ENCODE results near the gene SAMSN1. TPM values are rescaled to one million over a fixed set of nuclear protein-coding genes. Genes with fewer than 3 reads are reported as not detected.

Gene SAMSN1
- polyA plus RNA-seq, 1 donor (not counting 4 experiments of a cell fraction or from before 2014, with no cell fraction given): not detected

DNA sequence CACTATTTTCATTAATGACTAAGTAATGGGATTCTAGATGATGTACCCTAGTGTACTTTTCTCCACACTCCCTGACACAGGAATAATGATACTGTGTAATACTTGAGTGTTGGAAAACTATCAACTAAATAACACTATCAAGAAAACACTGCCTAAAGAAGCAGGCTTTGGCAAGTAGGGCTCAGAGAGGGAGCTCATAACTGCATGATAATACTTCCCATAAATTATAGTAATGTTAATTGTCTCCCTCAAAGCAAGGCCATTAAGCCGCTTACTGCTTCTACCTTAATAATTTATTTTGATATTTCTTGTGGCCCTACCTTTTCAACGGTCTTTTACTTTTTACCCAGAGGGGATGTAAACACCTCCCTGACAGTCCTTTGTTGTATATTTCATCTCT is 69.0 kb downstream of the SAMSN1 start:
- H3K4me3 ChIP-seq (ENCODE audit: control insufficient read depth in 2 of 3, extremely low read depth in 1 of 3, insufficient read depth in 2 of 3, low read depth in 1 of 3, low read length in 3 of 3): no peak overlapping the region
- no peaks in the 10 kb centered on the region for H4K20me1 ChIP-seq (ENCODE audit: control insufficient read depth, extremely low read depth, insufficient read depth, low read length)
- H3K4me1 ChIP-seq (ENCODE audit: control insufficient read depth, extremely low read depth, insufficient read depth, low read length): no peaks in the 10 kb centered on the region
- no peaks in the 10 kb centered on the region for H3K79me2 ChIP-seq (ENCODE audit: control insufficient read depth, insufficient read depth, low read length)
- no peaks in the 10 kb centered on the region for H3K9me1 ChIP-seq (ENCODE audit: control insufficient read depth, extremely low read depth, insufficient read depth, low read length)
- no peak for DNase-seq (ENCODE audit: low read depth, low spot score)
- FAIRE-seq: no peak
- TF ChIP-seq EZH2 (IDR thresholded peaks at IDR 0.05; ENCODE audit: low read length): no peak
- TF ChIP-seq, protein P1, sequence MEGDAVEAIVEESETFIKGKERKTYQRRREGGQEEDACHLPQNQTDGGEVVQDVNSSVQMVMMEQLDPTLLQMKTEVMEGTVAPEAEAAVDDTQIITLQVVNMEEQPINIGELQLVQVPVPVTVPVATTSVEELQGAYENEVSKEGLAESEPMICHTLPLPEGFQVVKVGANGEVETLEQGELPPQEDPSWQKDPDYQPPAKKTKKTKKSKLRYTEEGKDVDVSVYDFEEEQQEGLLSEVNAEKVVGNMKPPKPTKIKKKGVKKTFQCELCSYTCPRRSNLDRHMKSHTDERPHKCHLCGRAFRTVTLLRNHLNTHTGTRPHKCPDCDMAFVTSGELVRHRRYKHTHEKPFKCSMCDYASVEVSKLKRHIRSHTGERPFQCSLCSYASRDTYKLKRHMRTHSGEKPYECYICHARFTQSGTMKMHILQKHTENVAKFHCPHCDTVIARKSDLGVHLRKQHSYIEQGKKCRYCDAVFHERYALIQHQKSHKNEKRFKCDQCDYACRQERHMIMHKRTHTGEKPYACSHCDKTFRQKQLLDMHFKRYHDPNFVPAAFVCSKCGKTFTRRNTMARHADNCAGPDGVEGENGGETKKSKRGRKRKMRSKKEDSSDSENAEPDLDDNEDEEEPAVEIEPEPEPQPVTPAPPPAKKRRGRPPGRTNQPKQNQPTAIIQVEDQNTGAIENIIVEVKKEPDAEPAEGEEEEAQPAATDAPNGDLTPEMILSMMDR (optimal IDR thresholded peaks at IDR 0.05 in 1 of 3, IDR thresholded peaks at IDR 0.05 in 1 of 3, conservative IDR thresholded peaks at IDR 0.05 in 1 of 3; ENCODE audit: extremely low read depth in 1 of 3, insufficient read depth in 2 of 3, low read length in 3 of 3): no peak
- H3K9ac ChIP-seq (ENCODE audit: control insufficient read depth, extremely low read depth, insufficient read depth, low read length): no peak overlapping the region
- H3K4me2 ChIP-seq (ENCODE audit: control insufficient read depth, extremely low read depth, insufficient read depth, low read depth, low read length): no peak overlapping the region
- no peaks in the 10 kb centered on the region for H3K27me3 ChIP-seq (ENCODE audit: control insufficient read depth, extremely low read depth, insufficient read depth, low read length)
- no peaks in the 10 kb centered on the region for H3K36me3 ChIP-seq (ENCODE audit: control insufficient read depth in 2 of 2, extremely low read depth in 1 of 2, insufficient read depth in 2 of 2, low read length in 2 of 2)
- no peak overlapping the region for H2AFZ ChIP-seq (ENCODE audit: control insufficient read depth, low read length)
- no peaks in the 10 kb centered on the region for H3K9me3 ChIP-seq (ENCODE audit: control insufficient read depth, low read depth, low read length)
- dilution Hi-C loops (cut with MboI; ENCODE audit: extremely low pct_ligation_motif_present, low sequenced_read_pairs): no loop called here
- H3K27ac ChIP-seq (ENCODE audit: control insufficient read depth, insufficient read depth, low read length): no peak overlapping the region

DNA sequence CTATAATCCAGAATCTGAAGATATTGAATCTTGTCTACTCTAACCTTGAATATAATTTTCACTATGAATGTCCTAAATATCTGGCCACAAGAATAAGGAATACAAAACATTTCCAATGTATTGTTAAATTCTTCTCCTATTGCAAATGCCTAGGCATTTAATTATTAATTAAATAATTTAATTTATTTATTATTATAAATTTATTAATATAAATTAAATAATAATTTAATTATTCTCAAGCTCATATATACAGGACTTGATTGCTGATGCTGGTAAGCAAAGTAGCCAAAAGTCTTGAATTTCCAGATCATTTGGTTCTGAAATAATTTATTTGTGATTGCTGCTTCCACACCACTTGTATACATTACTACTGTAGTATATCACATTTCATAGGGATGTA is 71.1 kb downstream of the SAMSN1 start:
- H3K4me3 ChIP-seq (ENCODE audit: control insufficient read depth in 2 of 3, extremely low read depth in 1 of 3, insufficient read depth in 2 of 3, low read depth in 1 of 3, low read length in 3 of 3): no peak overlapping the region
- dilution Hi-C loops (cut with MboI; ENCODE audit: extremely low pct_ligation_motif_present, low sequenced_read_pairs): no loop called here
- H3K79me2 ChIP-seq (ENCODE audit: control insufficient read depth, insufficient read depth, low read length): no peaks in the 10 kb centered on the region
- TF ChIP-seq EZH2 (IDR thresholded peaks at IDR 0.05; ENCODE audit: low read length): no peak
- TF ChIP-seq, protein P1 (optimal IDR thresholded peaks at IDR 0.05 in 1 of 3, IDR thresholded peaks at IDR 0.05 in 1 of 3, conservative IDR thresholded peaks at IDR 0.05 in 1 of 3; ENCODE audit: extremely low read depth in 1 of 3, insufficient read depth in 2 of 3, low read length in 3 of 3): no peak
- DNase-seq (ENCODE audit: low read depth, low spot score) (no peak), FAIRE-seq (no peak)
- H3K9me1 ChIP-seq (ENCODE audit: control insufficient read depth, extremely low read depth, insufficient read depth, low read length): no peaks in the 10 kb centered on the region
- no peak overlapping the region for H3K4me2 ChIP-seq (ENCODE audit: control insufficient read depth, extremely low read depth, insufficient read depth, low read depth, low read length)
- no peak overlapping the region for H3K9ac ChIP-seq (ENCODE audit: control insufficient read depth, extremely low read depth, insufficient read depth, low read length)
- no peaks in the 10 kb centered on the region for H3K36me3 ChIP-seq (ENCODE audit: control insufficient read depth in 2 of 2, extremely low read depth in 1 of 2, insufficient read depth in 2 of 2, low read length in 2 of 2)
- no peaks in the 10 kb centered on the region for H3K9me3 ChIP-seq (ENCODE audit: control insufficient read depth, low read depth, low read length)
- H3K27ac ChIP-seq (ENCODE audit: control insufficient read depth, insufficient read depth, low read length): no peak overlapping the region
- no peaks in the 10 kb centered on the region for H3K27me3 ChIP-seq (ENCODE audit: control insufficient read depth, extremely low read depth, insufficient read depth, low read length)
- H4K20me1 ChIP-seq (ENCODE audit: control insufficient read depth, extremely low read depth, insufficient read depth, low read length): no peaks in the 10 kb centered on the region
- no peak overlapping the region for H2AFZ ChIP-seq (ENCODE audit: control insufficient read depth, low read length)
- no peaks in the 10 kb centered on the region for H3K4me1 ChIP-seq (ENCODE audit: control insufficient read depth, extremely low read depth, insufficient read depth, low read length)

All from keratinocyte (primary cell).